HG03108 (cell line): ENCODE measurements around the gene AKAP14.
"Not testable (repeated sequence)": the region's sequence is repeated elsewhere in the genome, so short reads cannot be mapped to it uniquely, and the experiment has no call there.

ENCODE experiments used
- ATAC-seq: cut with Tn5 transposase; IDR thresholded peaks from one replicate; pipeline ENCODE4 v1.9.1; 2021; ENCODE audit warnings: moderate library complexity; ENCODE audit not compliant: unreplicated experiment

The AKAP14 gene

DNA sequence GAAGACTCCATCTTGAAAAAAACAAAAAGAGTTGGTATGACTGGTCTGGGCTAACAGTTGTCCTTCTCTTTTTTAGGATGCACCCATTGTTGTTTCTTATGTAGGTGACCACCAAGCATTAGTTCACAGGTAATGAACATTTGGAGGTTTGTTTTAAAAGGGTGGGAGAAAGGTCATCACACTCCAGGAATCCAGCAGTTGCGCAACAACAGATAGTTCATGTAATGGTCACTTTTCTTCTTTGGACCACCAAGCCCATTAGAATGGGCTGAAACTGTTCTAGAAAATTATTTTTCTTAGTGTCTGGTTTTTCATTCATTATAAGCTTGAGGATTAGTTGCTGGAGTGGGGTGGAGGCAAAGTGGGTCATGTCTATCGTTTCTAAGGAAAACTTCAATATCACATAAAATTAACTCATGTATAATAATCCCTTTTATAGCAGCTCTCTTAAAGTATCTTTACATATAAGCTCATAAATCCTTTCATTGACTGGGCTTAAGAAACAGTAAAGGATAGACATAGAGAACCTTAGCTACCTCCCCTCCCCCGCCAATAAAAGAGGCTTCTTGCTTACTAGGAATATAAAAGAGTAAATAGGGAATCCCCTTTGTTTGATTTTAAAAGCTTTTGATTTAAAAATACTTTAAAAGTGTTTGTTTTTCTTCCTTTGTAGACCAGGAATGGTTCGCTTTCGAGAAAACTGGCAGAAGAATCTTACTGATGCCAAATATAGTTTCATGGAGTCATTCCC, 24.3 kb downstream of the AKAP14 start:
- no peak for ATAC-seq

- ATAC-seq, result not testable (repeated sequence)
Observed at GRCh38 chrX:119922391-119922790, 26.7 kb downstream of the AKAP14 start.

DNA sequence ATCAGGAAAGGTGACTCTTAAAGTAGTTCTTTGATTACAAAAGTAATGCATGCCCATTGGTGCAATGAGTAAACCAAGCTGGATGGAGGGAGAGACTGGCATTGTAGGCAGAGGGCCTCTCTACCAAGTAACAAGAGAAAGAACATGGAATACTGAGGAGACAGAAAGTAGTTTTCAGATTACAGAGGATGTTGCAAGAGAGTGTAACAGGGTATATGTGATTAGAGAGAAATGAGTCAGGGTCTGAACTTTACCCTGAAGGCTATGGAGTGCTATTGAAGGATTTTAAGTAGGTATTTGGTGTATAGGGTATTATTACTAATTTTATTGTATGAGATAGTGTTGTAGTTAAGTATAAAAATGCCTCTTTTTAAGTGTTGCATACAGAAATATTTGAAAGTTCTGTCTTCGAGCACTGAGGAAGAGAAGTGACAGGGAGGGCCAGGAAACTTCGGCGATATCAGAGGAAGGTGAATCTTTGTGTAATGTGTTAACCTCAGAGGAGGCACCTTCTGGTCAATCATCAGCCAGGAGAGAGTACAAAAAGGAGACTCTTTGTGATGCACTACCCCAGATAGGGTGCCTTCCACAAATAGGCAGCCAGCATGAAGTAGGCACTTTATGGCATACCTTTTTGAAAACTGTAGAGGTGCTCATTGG, 39.7 kb downstream of the AKAP14 start:
- ATAC-seq, result no peak

GRCh38 chrX:119941336-119941735, 45.6 kb downstream of the AKAP14 start:
- ATAC-seq, result no peak

DNA sequence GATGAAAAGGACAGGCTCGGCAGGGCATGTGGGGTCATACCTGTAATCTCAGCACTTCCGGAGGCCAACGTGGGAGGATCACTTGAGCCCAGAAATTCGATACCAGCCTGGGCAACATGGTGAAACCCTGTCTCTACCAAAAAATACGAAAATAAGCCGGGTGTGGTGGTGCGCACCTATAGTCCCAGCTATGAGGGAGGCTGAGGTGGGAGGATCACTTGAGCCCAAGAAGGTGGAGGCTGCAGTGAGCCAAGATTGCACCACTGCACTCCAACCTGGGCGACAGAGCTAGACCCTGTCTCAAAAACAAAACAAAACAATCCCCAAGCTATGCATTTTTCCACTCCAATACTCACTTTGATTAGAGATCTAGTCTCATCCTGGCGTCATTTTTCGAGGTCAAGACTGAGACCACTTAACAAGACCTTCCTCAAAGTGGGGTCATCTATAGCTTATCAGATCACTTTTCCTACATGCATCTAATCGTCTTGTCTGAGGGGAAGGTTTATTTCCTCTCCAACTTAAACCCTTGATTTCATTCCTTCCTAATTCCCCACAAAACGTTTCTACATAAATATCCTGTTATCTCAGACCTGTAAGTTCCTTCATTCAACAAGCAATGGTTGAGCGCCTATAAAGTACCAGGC, 46.6 kb downstream of the AKAP14 start:
- no peak for ATAC-seq

- peak; percentile 8 for ATAC-seq
Observed at GRCh38 chrX:119942831-119943184, 47.1 kb downstream of the AKAP14 start.

GRCh38 chrX:119943185-119943988, 47.7 kb downstream of the AKAP14 start, which contains the start of gene NKAP:
Gene NKAP, minus strand, starts transcription at chrX:119943751. Its CDS starts 146 bp downstream, at chrX:119943605.
- peak; percentile 75 for ATAC-seq

- ATAC-seq, result no peak
Observed at GRCh38 chrX:119945481-119945880, 49.8 kb downstream of the AKAP14 start.

GRCh38 chrX:119948381-119948780, 52.7 kb downstream of the AKAP14 start:
- ATAC-seq, result no peak

DNA sequence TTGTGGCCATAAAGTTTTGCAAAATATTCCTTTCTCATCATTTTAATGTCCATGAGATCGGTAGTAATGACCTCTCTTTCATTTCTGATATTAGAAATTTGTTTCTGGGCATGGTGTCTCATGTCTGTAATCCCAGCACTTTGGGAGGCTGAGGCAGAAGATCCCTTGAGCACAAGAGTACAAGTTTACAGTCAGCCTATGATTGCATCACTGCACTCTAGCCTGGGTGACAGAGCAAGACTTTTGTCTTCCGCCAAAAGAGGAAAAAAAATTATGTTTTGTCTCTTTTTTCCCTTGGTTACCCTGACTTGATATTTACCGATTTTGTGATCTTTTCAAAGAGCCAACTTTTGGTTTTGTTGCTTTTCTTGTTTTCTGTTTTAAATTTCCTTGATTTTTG, 58.7 kb downstream of the AKAP14 start:
- ATAC-seq, result no peak

- not testable (repeated sequence) for ATAC-seq
Observed at GRCh38 chrX:119955807-119956570, 60.3 kb downstream of the AKAP14 start.

DNA sequence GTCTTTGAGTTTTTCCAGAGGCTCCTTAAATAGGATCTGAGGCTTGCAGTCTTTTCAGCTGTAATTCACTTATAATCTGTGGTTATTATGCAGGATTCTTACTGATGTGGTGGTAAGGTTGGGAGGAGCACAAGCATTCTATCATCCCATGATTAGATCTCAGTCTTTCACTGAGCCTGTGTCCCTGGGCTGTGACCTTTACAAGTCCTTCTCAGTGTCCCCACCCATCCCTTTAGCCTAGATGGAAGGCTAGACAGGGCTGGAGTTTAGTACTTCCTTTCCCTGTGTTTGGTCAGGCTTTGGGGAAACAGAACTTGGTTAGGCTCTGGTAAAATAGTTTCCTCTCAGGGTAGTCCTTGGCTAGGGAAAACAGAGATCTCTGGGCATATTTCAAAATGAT, 64.9 kb downstream of the AKAP14 start:
- ATAC-seq, result no peak

- not testable (repeated sequence) for ATAC-seq
Observed at GRCh38 chrX:119966837-119967236, 71.1 kb downstream of the AKAP14 start.
